Left cardiac atrium (tissue), 4 donors: Measurements from ENCODE around the gene PRR3. TPM values are rescaled to one million over a fixed set of nuclear protein-coding genes. Genes with fewer than 3 reads are reported as not detected.
A peak's percentile ranks its signal among the peaks of the same experiment; 100 is the strongest.

Source experiments
- ATAC-seq, 2 donors: fragments of 200-7000 bp; cut with Tn5 transposase; one replicate each; pipeline ENCODE4 v1.9.1; 2020; ENCODE audit warnings: mild to moderate bottlenecking in 2 of 2, moderate library complexity in 2 of 2
- DNase-seq: peaks from one replicate; pipeline ENCODE4 v3.0.0-alpha.2; 2020
- intact Hi-C, 2 donors: fragments of 100-400 bp; cut with DNase I; formaldehyde crosslinking; loops; one replicate each; pipeline versions ENCODE4 v1.14.1 to v1.15.1; 2022 to 2023
- total RNA-seq, 2 donors: library from RNA; stranded (reverse); fragmentation: NEBNext Ultra II Directional; extraction: Animal tissue kit (Norgen Biotek cat#: 25700); gene quantifications; one replicate each; pipeline ENCODE4 v1.2.1, GENCODE V29; 2021
- donor health status: DM: no; HTN: yes; CAD: no.
- donor health status: DM: no; HTN: yes; CAD: no; lungs with severe emphysema.
- donor health status: DM: yes; HTN: yes; CAD: no.
- donor health status: Dilated cardiomyopathy.

The PRR3 gene
- total RNA-seq, 2 donors from 2014 or later, result 4.6 to 5.4 TPM

DNA sequence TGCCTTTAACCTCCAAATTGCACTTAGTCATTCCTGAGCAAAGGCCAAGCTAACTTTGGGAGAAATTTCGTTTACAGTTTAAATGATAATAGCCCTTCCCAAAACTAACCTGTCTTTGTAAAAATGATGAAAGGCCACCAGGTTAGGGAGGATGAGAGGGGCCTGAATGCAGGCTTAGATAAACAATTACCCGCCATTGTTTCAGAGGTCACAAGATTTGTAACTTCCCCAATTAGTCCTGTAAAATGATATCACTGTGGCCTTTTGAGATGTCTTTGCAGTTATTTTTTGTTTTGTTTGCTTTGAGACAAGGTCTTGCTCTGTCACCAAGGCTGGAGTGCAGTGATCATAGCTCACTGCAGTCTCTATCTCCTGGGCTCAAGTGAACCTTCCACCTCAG lies 27.1 kb upstream of the PRR3 start:
- ATAC-seq (no peak), DNase-seq (no peak)
- intact Hi-C loops, result loop anchor here in 1 of 2 donors (5.0 kb wide), 1 partner anchor 38 kb away; no protein-coding TSS in a partner anchor

DNA sequence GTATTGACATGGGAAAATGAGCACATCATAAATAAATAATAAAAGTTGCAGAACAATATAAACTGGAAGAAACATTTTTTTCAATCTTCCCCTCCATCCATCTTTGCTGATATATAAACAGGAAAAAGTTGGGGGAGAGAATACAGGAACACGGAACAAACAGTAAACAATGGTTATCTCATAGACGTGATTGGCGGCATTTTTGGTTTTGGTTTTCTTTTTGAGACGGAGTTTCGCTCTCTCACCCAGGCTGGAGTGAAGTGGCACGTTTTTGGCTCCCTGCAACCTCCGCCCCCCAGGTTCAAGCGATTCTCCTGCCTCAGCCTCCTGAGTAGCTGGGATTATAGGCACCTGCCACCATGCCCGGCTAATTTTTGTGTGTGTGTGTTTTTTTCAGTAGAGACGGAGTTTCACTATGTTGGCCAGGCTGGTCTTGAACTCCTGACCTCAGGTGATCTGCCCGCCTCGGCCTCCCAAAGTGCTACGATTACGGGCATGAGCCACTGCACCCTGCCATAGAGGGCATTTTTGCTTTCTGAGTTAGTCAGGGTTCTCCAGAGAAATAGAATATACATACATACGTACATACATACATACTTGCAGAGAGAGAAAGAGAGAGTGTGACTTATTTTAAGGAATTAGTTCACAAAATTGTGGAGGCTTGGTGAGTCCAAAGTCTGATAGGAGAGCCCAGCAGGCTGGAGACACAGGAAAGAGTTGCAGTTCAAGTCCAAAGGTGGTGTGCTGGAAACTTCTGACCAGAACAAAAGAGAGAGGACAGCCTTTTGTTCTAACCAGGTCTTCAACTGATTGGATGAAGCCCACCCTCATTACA lies 23.4 kb upstream of the PRR3 start:
- intact Hi-C loops, result loop anchor here in 1 of 2 donors (5.0 kb wide), 1 partner anchor 41 kb away; no protein-coding TSS in a partner anchor
- ATAC-seq, result no peak
- DNase-seq, result no peak

GRCh38 chr6:30537931-30538330 lies 19.2 kb upstream of the PRR3 start:
- intact Hi-C loops, result no loop called here
- ATAC-seq, result no peak
- no peak for DNase-seq

- DNase-seq (peak; percentile 66), ATAC-seq (peak; percentile 67 to 75)
- intact Hi-C loops, result no loop called here
Measured at GRCh38 chr6:30541515-30542403, 15.3 kb upstream of the PRR3 start.

GRCh38 chr6:30542404-30542725 lies 14.7 kb upstream of the PRR3 start:
- ATAC-seq (peak in 1 of 2 donors; percentile 3), DNase-seq (no peak)
- intact Hi-C loops, result no loop called here

- ATAC-seq, result no peak
- no peak for DNase-seq
- intact Hi-C loops, result no loop called here
Measured at GRCh38 chr6:30542915-30543314, 14.2 kb upstream of the PRR3 start.

GRCh38 chr6:30543821-30544220 lies 13.3 kb upstream of the PRR3 start:
- intact Hi-C loops, result loop anchor here in 1 of 2 donors (2.0 kb wide), 1 partner anchor 61 kb away; no protein-coding TSS in a partner anchor
- no peak for ATAC-seq
- no peak for DNase-seq

- intact Hi-C loops, result loop anchor here in 1 of 2 donors (2.0 to 5.0 kb wide), 2 partner anchors 48 to 62 kb away; no protein-coding TSS in a partner anchor
- ATAC-seq, result peak; percentile 61 to 66
- no peak for DNase-seq
Measured at GRCh38 chr6:30544666-30545272, 12.3 kb upstream of the PRR3 start.

- ATAC-seq, result no peak
- intact Hi-C loops, result loop anchor here in 1 of 2 donors (5.0 kb wide), 1 partner anchor 45 kb away; no protein-coding TSS in a partner anchor
- DNase-seq, result no peak
Measured at GRCh38 chr6:30547454-30547853, 9.6 kb upstream of the PRR3 start.

DNA sequence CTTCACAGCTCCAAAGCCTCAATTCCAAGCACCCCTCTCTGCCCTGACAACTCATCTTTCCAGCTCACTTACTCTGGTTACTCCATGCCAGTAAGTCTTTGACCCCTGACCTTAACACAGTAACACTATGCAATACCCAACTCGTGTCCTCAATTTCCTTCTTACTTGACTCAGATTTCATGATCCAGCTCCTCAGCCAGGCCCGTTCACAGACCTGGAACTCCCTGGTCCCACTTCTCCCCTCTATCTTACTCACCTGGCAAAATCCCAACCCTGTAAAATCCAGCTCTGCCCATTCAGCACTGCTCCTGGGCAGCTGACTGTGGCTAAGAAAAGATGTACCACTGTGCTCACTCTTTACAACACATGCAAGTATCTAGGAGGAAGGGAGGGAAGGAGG lies 8.7 kb upstream of the PRR3 start:
- ATAC-seq, result peak in 1 of 2 donors; percentile 34

DNA sequence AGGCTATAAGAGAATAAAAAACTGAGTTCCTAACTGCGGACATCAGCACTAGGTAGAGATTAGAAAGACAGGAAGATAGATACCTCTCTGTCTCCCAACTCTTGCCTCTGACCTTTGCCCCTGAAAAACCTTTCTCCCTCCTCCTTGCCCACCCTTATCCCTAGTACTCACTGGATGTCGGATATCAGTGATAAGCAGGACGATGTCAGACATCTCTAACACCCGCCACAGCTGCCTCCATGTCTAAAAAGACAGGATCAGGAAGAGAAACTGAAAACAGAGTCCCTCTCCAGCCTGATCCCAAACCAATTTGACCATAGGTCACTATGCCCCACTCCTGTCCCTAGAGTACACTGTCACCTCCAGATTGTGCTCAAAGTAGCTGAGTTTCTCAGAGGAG lies 2.7 kb upstream of the PRR3 start:
- intact Hi-C loops, result no loop called here
- DNase-seq, result no peak

More for the DNA sequence above, 8.7 kb upstream of the PRR3 start:
- intact Hi-C loops, result loop anchor here in 1 of 2 donors (5.0 kb wide), 1 partner anchor 44 kb away; no protein-coding TSS in a partner anchor
- no peak for DNase-seq

GRCh38 chr6:30554962-30555815 lies 1.9 kb upstream of the PRR3 start:
- ATAC-seq (peak; percentile 35 to 39), DNase-seq (peak; percentile 70)
- intact Hi-C loops, result no loop called here

More for the DNA sequence above, 2.7 kb upstream of the PRR3 start:
- ATAC-seq, result no peak

DNA sequence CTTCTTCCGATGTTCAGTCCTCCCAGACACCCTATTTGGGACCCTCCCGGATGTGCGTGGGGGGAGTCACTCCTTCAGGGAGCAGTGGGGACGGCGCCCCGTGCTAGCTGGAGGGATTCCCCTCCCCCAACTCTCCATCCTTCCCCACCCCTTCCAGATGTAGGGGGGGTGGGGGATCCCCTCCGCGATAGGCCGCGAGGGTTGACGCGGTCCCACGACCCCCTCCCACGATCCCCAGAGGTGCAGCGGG lies 1.4 kb upstream of the PRR3 start:
- intact Hi-C loops, result no loop called here
- ATAC-seq (no peak), DNase-seq (no peak)

DNA sequence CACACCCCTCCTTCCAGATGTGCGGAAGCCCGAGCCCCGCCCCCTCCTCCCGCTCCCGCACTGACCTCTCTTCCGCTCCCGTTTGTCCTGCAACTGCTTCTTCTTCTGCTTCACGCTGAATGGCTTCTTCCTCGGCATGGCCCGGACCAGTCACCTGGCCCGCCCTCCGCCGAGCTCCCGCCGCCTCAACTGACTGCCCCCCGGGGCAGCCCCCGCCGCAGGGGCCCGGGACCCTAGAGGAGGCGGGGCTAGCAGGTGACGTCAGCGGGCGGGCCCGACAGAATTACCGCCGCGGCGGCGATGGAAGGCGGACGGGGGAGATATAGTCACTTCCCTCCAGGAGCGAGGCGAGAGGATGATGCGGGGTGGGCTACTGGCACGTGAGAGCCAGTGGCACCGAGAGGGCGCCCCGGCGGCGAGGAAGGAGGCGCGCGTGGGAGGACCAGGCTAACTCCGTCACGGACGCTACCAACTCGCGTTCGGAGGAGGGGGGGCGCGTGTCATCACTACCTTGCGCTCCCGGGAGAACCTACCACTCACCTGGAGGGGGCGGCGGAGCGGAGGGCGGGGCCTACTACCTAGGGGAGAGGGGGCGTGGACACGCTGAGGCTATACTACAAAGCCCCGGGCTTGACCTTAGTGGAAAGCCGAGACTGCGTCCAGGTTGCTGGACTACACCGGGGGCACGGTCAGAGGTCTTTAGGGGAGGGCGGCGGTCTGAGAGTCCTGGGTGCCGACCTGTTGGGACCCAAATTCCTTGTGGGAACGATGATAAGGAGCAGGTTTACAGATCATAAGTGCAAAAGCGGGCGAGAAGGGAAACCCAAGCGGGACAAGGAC lies 809 bp upstream of the PRR3 start, which contains the start of gene GNL1:
Gene GNL1 (minus strand): TSS at position 424 of the 840 bp plus-strand sequence. CDS start 286 bp downstream, at position 138.
- ATAC-seq (peak; percentile 81 to 92), DNase-seq (peak; percentile 95)
- intact Hi-C loops, result no loop called here

DNA sequence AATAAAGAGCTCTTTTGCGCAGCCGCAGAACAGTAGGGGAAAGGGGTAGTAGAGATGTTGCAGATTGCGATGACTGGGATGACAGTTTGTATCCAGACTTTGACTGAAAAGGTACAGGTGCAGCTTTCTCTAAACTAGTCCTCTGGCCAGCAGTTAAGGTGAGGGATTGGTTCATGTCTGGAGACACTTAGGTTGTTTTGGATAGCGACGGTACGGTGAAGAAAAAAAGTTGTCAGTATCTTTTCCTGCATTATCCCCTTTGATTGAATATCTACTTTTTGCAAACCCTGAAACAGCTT lies 537 bp downstream of the PRR3 start:
- no peak for ATAC-seq
- DNase-seq, result no peak
- intact Hi-C loops, result no loop called here

DNA sequence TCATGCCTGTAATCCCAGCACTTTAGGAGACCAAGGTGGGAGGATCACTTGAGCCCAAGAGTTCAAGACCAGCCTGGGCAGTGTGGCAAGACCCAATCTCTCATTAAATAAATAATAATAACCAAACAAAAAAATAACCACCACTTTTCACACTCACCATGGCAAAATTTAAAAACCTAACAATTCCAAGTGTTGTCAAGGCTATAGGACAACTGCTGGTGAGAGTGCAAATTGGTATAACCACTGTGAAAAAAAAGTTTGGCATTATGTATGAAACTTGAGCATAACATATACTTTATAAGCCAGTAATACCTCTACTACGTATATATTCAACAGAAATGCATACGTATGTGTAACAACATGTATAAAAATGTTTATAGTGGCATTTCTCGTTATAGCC lies 3.8 kb downstream of the PRR3 start:
- no peak for DNase-seq
- ATAC-seq, result no peak
- intact Hi-C loops, result no loop called here

GRCh38 chr6:30562470-30563425 lies 5.7 kb downstream of the PRR3 start:
- intact Hi-C loops, result no loop called here
- ATAC-seq, result no peak
- no peak for DNase-seq
